Fibroblast of lung (primary cell): ENCODE measurements around the gene CDH7. TPM values are rescaled to one million over a fixed set of nuclear protein-coding genes. Genes with fewer than 3 reads are reported as not detected.

ENCODE experiments used
- DNase-seq, 2 donors: peaks; one replicate each; pipeline versions ENCODE4 v3.0.0 to v3.0.0-alpha.2; 2010; ENCODE audit warnings: low read depth in 2 of 2
- H2AFZ ChIP-seq: 2 replicates; pipeline ENCODE4 v1.5.1; 2012; ENCODE audit warnings: low read length, control low read depth, inconsistent platforms
- H3K27ac ChIP-seq: 2 replicates; pipeline ENCODE4 v1.5.1; 2011; ENCODE audit warnings: low read length, control low read depth; ENCODE audit not compliant: insufficient read depth
- H3K27me3 ChIP-seq: 2 replicates; pipeline ENCODE4 v1.5.1; 2011; ENCODE audit warnings: mild to moderate bottlenecking, low read length; ENCODE audit not compliant: control insufficient read depth, insufficient read depth
- H3K36me3 ChIP-seq: 2 replicates; pipeline ENCODE4 v1.5.1; 2011; ENCODE audit warnings: low read length; ENCODE audit not compliant: control insufficient read depth, insufficient read depth
- H3K4me1 ChIP-seq: 2 replicates; pipeline ENCODE4 v1.5.1; 2011; ENCODE audit warnings: low read length; ENCODE audit not compliant: control insufficient read depth, insufficient read depth; ENCODE audit errors: extremely low read depth
- H3K4me2 ChIP-seq: 2 replicates; pipeline ENCODE4 v1.5.1; 2011; ENCODE audit warnings: low read length, control low read depth; ENCODE audit not compliant: insufficient read depth; ENCODE audit errors: extremely low read depth
- H3K4me3 ChIP-seq, 4 experiments: fragments of 200-600 bp in 1 of 4; sonication (generic) in 1 of 4; replicated peaks in 1 of 4; 2 replicates each; pipeline ENCODE4 v1.5.1; 2011 to 2016; ENCODE audit warnings: low read length in 4 of 4, low read depth in 3 of 4, mild to moderate bottlenecking in 3 of 4, control low read depth in 2 of 4, inconsistent platforms in 1 of 4, mixed read lengths in 1 of 4; ENCODE audit not compliant: insufficient read depth in 1 of 4; ENCODE audit errors: control extremely low read depth in 1 of 4
- H3K79me2 ChIP-seq: 2 replicates; pipeline ENCODE4 v1.5.1; 2012; ENCODE audit warnings: mild to moderate bottlenecking, low read length, inconsistent platforms; ENCODE audit not compliant: control insufficient read depth, insufficient read depth
- H3K9ac ChIP-seq: 2 replicates; pipeline ENCODE4 v1.5.1; 2011; ENCODE audit warnings: mild to moderate bottlenecking, low read length, control low read depth; ENCODE audit not compliant: insufficient read depth
- H3K9me3 ChIP-seq: 2 replicates; pipeline ENCODE4 v1.5.1; 2012; ENCODE audit warnings: low read depth, low read length; ENCODE audit not compliant: control insufficient read depth, insufficient read depth
- H4K20me1 ChIP-seq: 2 replicates; pipeline ENCODE4 v1.5.1; 2011; ENCODE audit warnings: low read length; ENCODE audit not compliant: control insufficient read depth, insufficient read depth; ENCODE audit errors: extremely low read depth
- EZH2 ChIP-seq: IDR thresholded peaks from 2 replicates; pipeline ENCODE4 v1.5.1; 2012; ENCODE audit warnings: low read length, control low read depth, mild to moderate bottlenecking; ENCODE audit errors: missing control alignments
- polyA plus RNA-seq, 2 donors: library from polyadenylated mRNA; depleted of rRNA in 1 of 2; stranded (reverse) in 1 of 2; unstranded in 1 of 2; fragments of >200 nt; gene quantifications; 2 replicates each; pipeline ENCODE4 v1.2.1, GENCODE V29; 2011 to 2012; ENCODE audit warnings: missing spikeins in 1 of 2
- total RNA-seq: library from RNA; depleted of rRNA; stranded (reverse); fragments of >200 nt; gene quantifications from 2 replicates; pipeline ENCODE4 v1.2.1, GENCODE V29; 2014
- TF ChIP-seq, protein P1 (sequence below), 2 donors: IDR thresholded peaks in 1 of 2; conservative IDR thresholded peaks in 1 of 2; 1 replicate in 1 of 2; 2 replicates in 1 of 2; pipeline ENCODE4 v1.5.1; 2011 to 2012; ENCODE audit warnings: low read length in 2 of 2, control low read depth in 1 of 2, inconsistent platforms in 1 of 2, low read depth in 1 of 2, mild to moderate bottlenecking in 1 of 2

CDH7 gene
- total and polyA plus RNA-seq, 2 donors (not counting 1 experiment from before 2014, with no cell fraction given) = not detected

DNA sequence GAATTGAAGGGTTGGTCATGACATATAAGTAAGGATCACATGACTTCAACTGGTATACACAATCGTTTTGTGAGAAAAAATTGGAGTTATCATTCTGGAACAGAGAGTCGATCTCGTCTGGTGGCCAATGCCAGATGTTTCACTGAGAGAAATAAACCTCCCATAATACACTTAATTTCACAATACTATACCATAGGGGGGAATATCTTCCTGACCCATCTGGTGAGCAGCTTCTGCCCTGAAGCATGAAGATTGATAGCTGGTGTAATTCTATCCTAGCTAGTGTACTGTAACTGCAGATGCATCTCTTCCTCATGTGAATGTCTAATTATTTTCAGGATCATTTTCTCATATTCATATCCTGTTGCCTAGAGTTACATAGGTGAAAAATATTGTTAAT, 15.7 kb upstream of the CDH7 start:
- Histone ChIP-seq H3K79me2 (no peaks in the 10 kb centered on the region), H3K4me1 (no peaks in the 10 kb centered on the region), H3K4me2 (no peak overlapping the region), H3K9me3 (no peaks in the 10 kb centered on the region), H3K9ac (no peak overlapping the region), H3K27me3 (no peaks in the 10 kb centered on the region), H2AFZ (no peak overlapping the region), H3K36me3 (no peaks in the 10 kb centered on the region), H3K4me3 (no peak overlapping the region), H4K20me1 (no peaks in the 10 kb centered on the region), H3K27ac (no peak overlapping the region)
- TF ChIP-seq, protein P1, sequence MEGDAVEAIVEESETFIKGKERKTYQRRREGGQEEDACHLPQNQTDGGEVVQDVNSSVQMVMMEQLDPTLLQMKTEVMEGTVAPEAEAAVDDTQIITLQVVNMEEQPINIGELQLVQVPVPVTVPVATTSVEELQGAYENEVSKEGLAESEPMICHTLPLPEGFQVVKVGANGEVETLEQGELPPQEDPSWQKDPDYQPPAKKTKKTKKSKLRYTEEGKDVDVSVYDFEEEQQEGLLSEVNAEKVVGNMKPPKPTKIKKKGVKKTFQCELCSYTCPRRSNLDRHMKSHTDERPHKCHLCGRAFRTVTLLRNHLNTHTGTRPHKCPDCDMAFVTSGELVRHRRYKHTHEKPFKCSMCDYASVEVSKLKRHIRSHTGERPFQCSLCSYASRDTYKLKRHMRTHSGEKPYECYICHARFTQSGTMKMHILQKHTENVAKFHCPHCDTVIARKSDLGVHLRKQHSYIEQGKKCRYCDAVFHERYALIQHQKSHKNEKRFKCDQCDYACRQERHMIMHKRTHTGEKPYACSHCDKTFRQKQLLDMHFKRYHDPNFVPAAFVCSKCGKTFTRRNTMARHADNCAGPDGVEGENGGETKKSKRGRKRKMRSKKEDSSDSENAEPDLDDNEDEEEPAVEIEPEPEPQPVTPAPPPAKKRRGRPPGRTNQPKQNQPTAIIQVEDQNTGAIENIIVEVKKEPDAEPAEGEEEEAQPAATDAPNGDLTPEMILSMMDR (conservative IDR thresholded peaks at IDR 0.05 in 1 of 2, IDR thresholded peaks at IDR 0.05 in 1 of 2; ENCODE audit: low read depth in 1 of 2, low read length in 2 of 2) = no peak
- TF ChIP-seq EZH2 = no peak
- no peak for DNase-seq

DNA sequence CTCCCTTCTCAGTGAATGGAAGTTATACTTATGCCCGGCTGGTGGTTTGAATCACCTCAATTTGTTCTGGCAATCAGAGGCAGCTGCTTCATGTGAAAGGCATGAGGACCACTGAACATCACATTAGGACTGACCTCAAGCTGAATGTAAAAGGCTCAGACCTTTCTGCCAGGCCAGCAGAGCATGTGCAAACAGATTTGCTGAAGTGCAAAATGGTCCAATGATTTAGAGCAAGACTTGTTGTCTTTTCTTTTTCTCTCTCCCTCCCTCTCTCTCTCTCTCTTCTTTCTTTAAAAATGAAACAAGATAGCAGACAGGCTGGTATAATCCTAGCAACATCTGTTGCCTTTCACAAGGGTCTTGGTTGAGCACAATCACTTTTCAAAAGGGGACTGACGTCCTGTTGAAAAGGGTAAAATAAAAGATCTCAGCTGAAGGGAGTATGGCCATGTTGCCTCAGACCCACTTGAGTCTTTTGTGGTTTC, 13.3 kb upstream of the CDH7 start:
- no peak overlapping the region for H3K9ac ChIP-seq
- H3K27me3 ChIP-seq = no peaks in the 10 kb centered on the region
- DNase-seq = no peak
- no peaks in the 10 kb centered on the region for H3K79me2 ChIP-seq
- TF ChIP-seq EZH2 = no peak
- TF ChIP-seq, protein P1 (conservative IDR thresholded peaks at IDR 0.05 in 1 of 2, IDR thresholded peaks at IDR 0.05 in 1 of 2; ENCODE audit: low read depth in 1 of 2, low read length in 2 of 2) = no peak
- H2AFZ ChIP-seq = no peak overlapping the region
- H3K4me3 ChIP-seq = no peak overlapping the region
- no peaks in the 10 kb centered on the region for H3K36me3 ChIP-seq
- H3K4me2 ChIP-seq = no peak overlapping the region
- H3K4me1 ChIP-seq = no peaks in the 10 kb centered on the region
- no peaks in the 10 kb centered on the region for H4K20me1 ChIP-seq
- H3K9me3 ChIP-seq = no peaks in the 10 kb centered on the region
- no peak overlapping the region for H3K27ac ChIP-seq

DNA sequence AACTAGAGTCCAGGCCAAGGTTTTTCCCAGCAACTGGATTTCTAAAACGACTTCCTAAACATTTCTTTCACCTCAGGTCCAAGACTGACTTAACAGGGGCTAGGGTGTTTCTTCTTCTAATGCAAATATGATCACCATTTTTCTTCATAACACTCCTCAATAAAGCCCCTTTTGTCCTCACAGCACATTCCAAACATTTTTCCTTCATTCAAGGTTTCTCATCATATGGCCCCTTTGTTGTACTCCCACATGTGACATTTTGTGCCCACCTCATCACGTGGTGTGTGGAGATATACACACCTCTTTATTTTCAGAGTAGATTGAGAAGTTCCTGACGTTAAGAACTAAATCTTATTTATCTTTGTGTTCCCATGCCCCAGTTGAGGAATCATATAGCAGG, 3.9 kb upstream of the CDH7 start:
- TF ChIP-seq, protein P1 (conservative IDR thresholded peaks at IDR 0.05 in 1 of 2, IDR thresholded peaks at IDR 0.05 in 1 of 2; ENCODE audit: low read depth in 1 of 2, low read length in 2 of 2) = no peak
- no peak for TF ChIP-seq EZH2
- DNase-seq = no peak

More for the DNA sequence above, 3.9 kb upstream of the CDH7 start:
- H3K4me1 ChIP-seq = no peaks in the 10 kb centered on the region
- H3K9ac ChIP-seq = no peak overlapping the region
- no peaks in the 10 kb centered on the region for H3K9me3 ChIP-seq
- no peak overlapping the region for H2AFZ ChIP-seq
- no peak overlapping the region for H3K27ac ChIP-seq
- no peaks in the 10 kb centered on the region for H3K79me2 ChIP-seq
- H4K20me1 ChIP-seq = no peaks in the 10 kb centered on the region
- H3K4me3 ChIP-seq = no peak overlapping the region
- no peaks in the 10 kb centered on the region for H3K36me3 ChIP-seq
- no peaks in the 10 kb centered on the region for H3K27me3 ChIP-seq
- H3K4me2 ChIP-seq = no peak overlapping the region
